Neutrophil (primary cell): Measurements from ENCODE around the gene CRYBA4.

Experiments
- H3K27ac ChIP-seq: fragments of 200-600 bp; sonication (generic); 2 replicates; pipeline ENCODE4 v1.5.1; 2016; ENCODE audit warnings: mild to moderate bottlenecking, moderate library complexity
- H3K27me3 ChIP-seq: fragments of 200-600 bp; sonication (generic); 2 replicates; pipeline ENCODE4 v1.6.0; 2016; ENCODE audit warnings: mild to moderate bottlenecking
- H3K36me3 ChIP-seq: fragments of 200-600 bp; sonication (generic); 2 replicates; pipeline ENCODE4 v1.5.1; 2017
- H3K4me1 ChIP-seq, 2 experiments: fragments of 200-600 bp in 1 of 2; sonication (generic) in 1 of 2; 1 replicate in 1 of 2; 2 replicates in 1 of 2; pipeline versions ENCODE4 v1.5.1 to v1.6.1; 2013 to 2016; ENCODE audit warnings: low read depth in 1 of 2, low read length in 1 of 2, mild to moderate bottlenecking in 1 of 2, moderate library complexity in 1 of 2; ENCODE audit not compliant: control insufficient read depth in 1 of 2, insufficient read depth in 1 of 2
- H3K4me3 ChIP-seq, 2 experiments: fragments of 200-600 bp in 1 of 2; sonication (generic) in 1 of 2; 1 replicate in 1 of 2; 2 replicates in 1 of 2; pipeline ENCODE4 v1.5.1; 2013 to 2016; ENCODE audit warnings: low read depth in 1 of 2, low read length in 1 of 2, mild to moderate bottlenecking in 1 of 2, moderate library complexity in 1 of 2
- H3K9me3 ChIP-seq: fragments of 200-600 bp; sonication (generic); 2 replicates; pipeline ENCODE4 v1.5.1; 2016
- CTCF ChIP-seq: fragments of 200-600 bp; sonication (generic); IDR thresholded peaks from 2 replicates; pipeline ENCODE4 v1.5.1; 2016; ENCODE audit warnings: antibody characterized with exemption

CRYBA4 gene

GRCh38 chr22:26677217-26677616, 55.5 kb downstream of the CRYBA4 start:
- Histone ChIP-seq H3K27ac (no peak overlapping the region), H3K9me3 (no peaks in the 10 kb centered on the region), H3K36me3 (peaks cover 24% of the 10 kb centered on the region), H3K27me3 (no peaks in the 10 kb centered on the region), H3K4me3 (no peak overlapping the region), H3K4me1 (peaks cover 49% of the 10 kb centered on the region in 2 experiments)
- no peak for TF ChIP-seq CTCF

- peaks cover 30 to 33% of the 10 kb centered on the region in 2 experiments for H3K4me1 ChIP-seq
- no peaks in the 10 kb centered on the region for H3K27me3 ChIP-seq
- H3K9me3 ChIP-seq = no peaks in the 10 kb centered on the region
- TF ChIP-seq CTCF = peak; percentile 97
- no peak overlapping the region for H3K27ac ChIP-seq
- H3K4me3 ChIP-seq = no peak overlapping the region
- peaks cover 27% of the 10 kb centered on the region for H3K36me3 ChIP-seq
Measured at GRCh38 chr22:26679003-26679629, 57.4 kb downstream of the CRYBA4 start.
